ENCODE results near the gene CIDEB.

The CIDEB gene

GRCh38 chr14:24255438-24255837 lies 52.3 kb downstream of the CIDEB start:
- no peak for ATAC-seq
- TF ChIP-seq ISL1 (CRISPR knock-in tag; IDR thresholded peaks at IDR 0.05) (no peak), ZNF565 (CRISPR knock-in tag; conservative IDR thresholded peaks at IDR 0.05; ENCODE audit: low read depth) (no peak), ZNF70 (CRISPR knock-in tag; IDR thresholded peaks at IDR 0.05) (no peak), TCF4 (CRISPR knock-in tag; IDR thresholded peaks at IDR 0.05; ENCODE audit: borderline replicate concordance) (no peak), CSRNP3 (CRISPR knock-in tag; IDR thresholded peaks at IDR 0.05) (no peak), CSDC2 (CRISPR knock-in tag; IDR thresholded peaks at IDR 0.05) (no peak), ZFP30 (CRISPR knock-in tag; IDR thresholded peaks at IDR 0.05) (no peak), ARNTL (CRISPR knock-in tag; IDR thresholded peaks at IDR 0.05; ENCODE audit: borderline replicate concordance, low read depth) (no peak)
- TF ChIP-seq, protein P1, sequence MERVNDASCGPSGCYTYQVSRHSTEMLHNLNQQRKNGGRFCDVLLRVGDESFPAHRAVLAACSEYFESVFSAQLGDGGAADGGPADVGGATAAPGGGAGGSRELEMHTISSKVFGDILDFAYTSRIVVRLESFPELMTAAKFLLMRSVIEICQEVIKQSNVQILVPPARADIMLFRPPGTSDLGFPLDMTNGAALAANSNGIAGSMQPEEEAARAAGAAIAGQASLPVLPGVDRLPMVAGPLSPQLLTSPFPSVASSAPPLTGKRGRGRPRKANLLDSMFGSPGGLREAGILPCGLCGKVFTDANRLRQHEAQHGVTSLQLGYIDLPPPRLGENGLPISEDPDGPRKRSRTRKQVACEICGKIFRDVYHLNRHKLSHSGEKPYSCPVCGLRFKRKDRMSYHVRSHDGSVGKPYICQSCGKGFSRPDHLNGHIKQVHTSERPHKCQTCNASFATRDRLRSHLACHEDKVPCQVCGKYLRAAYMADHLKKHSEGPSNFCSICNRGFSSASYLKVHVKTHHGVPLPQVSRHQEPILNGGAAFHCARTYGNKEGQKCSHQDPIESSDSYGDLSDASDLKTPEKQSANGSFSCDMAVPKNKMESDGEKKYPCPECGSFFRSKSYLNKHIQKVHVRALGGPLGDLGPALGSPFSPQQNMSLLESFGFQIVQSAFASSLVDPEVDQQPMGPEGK (CRISPR knock-in tag; IDR thresholded peaks at IDR 0.05; ENCODE audit: borderline replicate concordance) = no peak
